ENCODE data around the gene GABRG3. TPM values are rescaled to one million over a fixed set of nuclear protein-coding genes. Genes with fewer than 3 reads are reported as not detected.

Gene GABRG3
- total and polyA plus RNA-seq, 4 donors = 0.02 to 0.19 TPM; not detected in 2

- Histone ChIP-seq H3K4me1 (ENCODE audit: control insufficient read depth in 4 of 4, insufficient read depth in 4 of 4, low read length in 3 of 4) (no peaks in the 10 kb centered on the region), H3K27ac (ENCODE audit: low read depth in 1 of 2, low read length in 2 of 2) (no peak overlapping the region), H3K4me3 (ENCODE audit: low read depth in 1 of 3, low read length in 3 of 3) (no peak overlapping the region), H3K36me3 (ENCODE audit: control insufficient read depth in 4 of 4, insufficient read depth in 3 of 4, low read depth in 1 of 4, low read length in 3 of 4) (no peaks in the 10 kb centered on the region), H3K9ac (ENCODE audit: low read depth in 1 of 2, low read length in 2 of 2) (no peak overlapping the region), H3K9me3 (ENCODE audit: control insufficient read depth in 4 of 4, low read length in 3 of 4) (peaks cover 0 to 11% (median 2%) of the 10 kb centered on the region in 4 donors), H3K27me3 (ENCODE audit: control insufficient read depth in 4 of 4, insufficient read depth in 4 of 4, low read length in 3 of 4) (peaks cover 0 to 3% (median under 1%) of the 10 kb centered on the region in 4 donors)
- no peak for TF ChIP-seq RXRA (IDR thresholded peaks at IDR 0.05)
- TF ChIP-seq ZBTB33 (IDR thresholded peaks at IDR 0.05) = no peak
- no peak for TF ChIP-seq ATF3 (IDR thresholded peaks at IDR 0.05)
- TF ChIP-seq HNF4G (IDR thresholded peaks at IDR 0.05) = no peak
- TF ChIP-seq REST (IDR thresholded peaks at IDR 0.05) = no peak
- no peak for TF ChIP-seq GABPA (IDR thresholded peaks at IDR 0.05 in 1 of 2, conservative IDR thresholded peaks at IDR 0.05 in 1 of 2)
- TF ChIP-seq JUND (IDR thresholded peaks at IDR 0.05) = no peak
- no peak for TF ChIP-seq CTCF (IDR thresholded peaks at IDR 0.05; ENCODE audit: low read depth, low read length, missing input control)
- TF ChIP-seq SP1 (IDR thresholded peaks at IDR 0.05) = no peak
- no peak for TF ChIP-seq RAD21 (IDR thresholded peaks at IDR 0.05)
- no peak for TF ChIP-seq NR2F2 (IDR thresholded peaks at IDR 0.05)
- no peak for DNase-seq (ENCODE audit: low spot score)
- WGBS = 77% methylated on average over 15 of the region's 15 CpGs
These were observed 300.3 kb downstream of the GABRG3 start for GRCh38 chr15:27271258-27271657.

- peaks cover 0 to 3% (median under 1%) of the 10 kb centered on the region in 4 donors for H3K27me3 ChIP-seq (ENCODE audit: control insufficient read depth in 4 of 4, insufficient read depth in 4 of 4, low read length in 3 of 4)
- DNase-seq (ENCODE audit: low spot score) = no peak
- no peak overlapping the region for H3K9ac ChIP-seq (ENCODE audit: low read depth in 1 of 2, low read length in 2 of 2)
- H3K9me3 ChIP-seq (ENCODE audit: control insufficient read depth in 4 of 4, low read length in 3 of 4) = peaks cover 0 to 11% (median 2%) of the 10 kb centered on the region in 4 donors
- no peaks in the 10 kb centered on the region for H3K4me1 ChIP-seq (ENCODE audit: control insufficient read depth in 4 of 4, insufficient read depth in 4 of 4, low read length in 3 of 4)
- H3K36me3 ChIP-seq (ENCODE audit: control insufficient read depth in 4 of 4, insufficient read depth in 3 of 4, low read depth in 1 of 4, low read length in 3 of 4) = no peaks in the 10 kb centered on the region
- no peak overlapping the region for H3K4me3 ChIP-seq (ENCODE audit: low read depth in 1 of 3, low read length in 3 of 3)
- H3K27ac ChIP-seq (ENCODE audit: low read depth in 1 of 2, low read length in 2 of 2) = no peak overlapping the region
- no peak for TF ChIP-seq CTCF (IDR thresholded peaks at IDR 0.05; ENCODE audit: low read depth, low read length, missing input control)
- TF ChIP-seq EGR1 (IDR thresholded peaks at IDR 0.05; ENCODE audit: low read depth in 2 of 2) = no peak
- no peak for TF ChIP-seq ATF3 (IDR thresholded peaks at IDR 0.05)
- no peak for TF ChIP-seq HNF4A (conservative IDR thresholded peaks at IDR 0.05)
- no peak for TF ChIP-seq FOXA1 (IDR thresholded peaks at IDR 0.05)
- no peak for TF ChIP-seq GABPA (IDR thresholded peaks at IDR 0.05 in 1 of 2, conservative IDR thresholded peaks at IDR 0.05 in 1 of 2)
- no peak for TF ChIP-seq TAF1 (conservative IDR thresholded peaks at IDR 0.05)
- TF ChIP-seq HNF4G (IDR thresholded peaks at IDR 0.05) = no peak
- no peak for TF ChIP-seq ZBTB33 (IDR thresholded peaks at IDR 0.05)
- TF ChIP-seq RXRA (IDR thresholded peaks at IDR 0.05) = no peak
- TF ChIP-seq JUND (IDR thresholded peaks at IDR 0.05) = no peak
These were observed 301.4 kb downstream of the GABRG3 start for GRCh38 chr15:27272427-27272826.

Measured in liver (tissue), 9 donors.